Glutamatergic neuron (in vitro differentiated cells): ENCODE results near the gene C17orf67. TPM values are rescaled to one million over a fixed set of nuclear protein-coding genes. Genes with fewer than 3 reads are reported as not detected.

Source experiments
- DNase-seq: peaks from one replicate; pipeline ENCODE4 v3.0.0; 2022
- H3K27ac Mint-ChIP-seq: one replicate; pipeline ENCODE4 v1.8.0; 2020; ENCODE audit warnings: mild to moderate bottlenecking, mixed read lengths, inconsistent platforms; ENCODE audit not compliant: unreplicated experiment
- H3K27me3 Mint-ChIP-seq: one replicate; pipeline ENCODE4 v1.8.0; 2020; ENCODE audit warnings: mild to moderate bottlenecking, moderate library complexity, mixed read lengths, inconsistent platforms; ENCODE audit not compliant: unreplicated experiment
- H3K36me3 Mint-ChIP-seq: one replicate; pipeline ENCODE4 v1.8.0; 2020; ENCODE audit warnings: mild to moderate bottlenecking, mixed read lengths, inconsistent platforms; ENCODE audit not compliant: unreplicated experiment
- H3K4me1 Mint-ChIP-seq: one replicate; pipeline ENCODE4 v1.8.0; 2020; ENCODE audit warnings: mild to moderate bottlenecking, low read depth, mixed read lengths, inconsistent platforms; ENCODE audit not compliant: unreplicated experiment
- H3K4me3 Mint-ChIP-seq: one replicate; pipeline ENCODE4 v1.8.0; 2020; ENCODE audit warnings: mild to moderate bottlenecking, mixed read lengths, inconsistent platforms; ENCODE audit not compliant: unreplicated experiment
- H3K9me3 Mint-ChIP-seq: one replicate; pipeline ENCODE4 v1.8.0; 2020; ENCODE audit warnings: mild to moderate bottlenecking, moderate library complexity, mixed read lengths, inconsistent platforms; ENCODE audit not compliant: unreplicated experiment
- total RNA-seq: library from RNA; stranded (reverse); fragmentation: NEBNext Ultra II Directional; extraction: Animal tissue kit (Norgen Biotek cat#: 25700); gene quantifications from one replicate; pipeline ENCODE4 v1.2.1, GENCODE V29; 2021; ENCODE audit not compliant: unreplicated experiment
- TF ChIP-seq, protein P1 (sequence below): fragments of 200-600 bp; sonication (generic); IDR thresholded peaks from one replicate; pipeline ENCODE4 v1.5.0; 2021; ENCODE audit not compliant: partially characterized antibody, unreplicated experiment

The C17orf67 gene
- total RNA-seq, 1 donor from 2014 or later, result not detected

DNA sequence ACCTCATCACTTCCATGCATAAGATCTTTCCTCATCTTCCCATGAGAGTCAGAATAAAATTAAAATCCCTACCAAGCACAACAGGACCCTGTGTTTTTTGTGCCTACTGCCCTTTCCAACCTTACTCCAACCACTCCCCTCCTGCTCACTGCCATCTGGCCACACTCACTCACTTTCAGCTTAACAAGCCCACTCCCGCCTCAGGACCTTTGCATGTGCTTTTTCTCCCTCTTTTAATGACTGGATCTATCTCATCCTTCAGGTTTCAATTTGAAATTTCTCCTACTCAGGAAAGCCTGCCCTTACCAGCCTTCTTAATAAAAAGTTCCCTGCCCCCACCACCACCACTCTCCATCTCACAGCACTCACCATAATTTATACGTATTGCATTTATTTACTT is 14.7 kb downstream of the C17orf67 start:
- H3K27ac Mint-ChIP-seq, result no peak overlapping the region
- H3K4me1 Mint-ChIP-seq, result no peaks in the 10 kb centered on the region
- no peaks in the 10 kb centered on the region for H3K27me3 Mint-ChIP-seq
- TF ChIP-seq, protein P1, sequence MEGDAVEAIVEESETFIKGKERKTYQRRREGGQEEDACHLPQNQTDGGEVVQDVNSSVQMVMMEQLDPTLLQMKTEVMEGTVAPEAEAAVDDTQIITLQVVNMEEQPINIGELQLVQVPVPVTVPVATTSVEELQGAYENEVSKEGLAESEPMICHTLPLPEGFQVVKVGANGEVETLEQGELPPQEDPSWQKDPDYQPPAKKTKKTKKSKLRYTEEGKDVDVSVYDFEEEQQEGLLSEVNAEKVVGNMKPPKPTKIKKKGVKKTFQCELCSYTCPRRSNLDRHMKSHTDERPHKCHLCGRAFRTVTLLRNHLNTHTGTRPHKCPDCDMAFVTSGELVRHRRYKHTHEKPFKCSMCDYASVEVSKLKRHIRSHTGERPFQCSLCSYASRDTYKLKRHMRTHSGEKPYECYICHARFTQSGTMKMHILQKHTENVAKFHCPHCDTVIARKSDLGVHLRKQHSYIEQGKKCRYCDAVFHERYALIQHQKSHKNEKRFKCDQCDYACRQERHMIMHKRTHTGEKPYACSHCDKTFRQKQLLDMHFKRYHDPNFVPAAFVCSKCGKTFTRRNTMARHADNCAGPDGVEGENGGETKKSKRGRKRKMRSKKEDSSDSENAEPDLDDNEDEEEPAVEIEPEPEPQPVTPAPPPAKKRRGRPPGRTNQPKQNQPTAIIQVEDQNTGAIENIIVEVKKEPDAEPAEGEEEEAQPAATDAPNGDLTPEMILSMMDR, result no peak
- H3K4me3 Mint-ChIP-seq, result no peak overlapping the region
- peaks cover 3% of the 10 kb centered on the region for H3K9me3 Mint-ChIP-seq
- DNase-seq, result no peak
- H3K36me3 Mint-ChIP-seq, result no peaks in the 10 kb centered on the region

GRCh38 chr17:56817066-56817465 is 16.7 kb downstream of the C17orf67 start:
- H3K27me3 Mint-ChIP-seq, result no peaks in the 10 kb centered on the region
- no peak overlapping the region for H3K4me3 Mint-ChIP-seq
- TF ChIP-seq, protein P1, result no peak
- H3K9me3 Mint-ChIP-seq, result peaks cover 3% of the 10 kb centered on the region
- no peak for DNase-seq
- no peak overlapping the region for H3K27ac Mint-ChIP-seq
- H3K36me3 Mint-ChIP-seq, result no peaks in the 10 kb centered on the region
- H3K4me1 Mint-ChIP-seq, result no peaks in the 10 kb centered on the region

DNA sequence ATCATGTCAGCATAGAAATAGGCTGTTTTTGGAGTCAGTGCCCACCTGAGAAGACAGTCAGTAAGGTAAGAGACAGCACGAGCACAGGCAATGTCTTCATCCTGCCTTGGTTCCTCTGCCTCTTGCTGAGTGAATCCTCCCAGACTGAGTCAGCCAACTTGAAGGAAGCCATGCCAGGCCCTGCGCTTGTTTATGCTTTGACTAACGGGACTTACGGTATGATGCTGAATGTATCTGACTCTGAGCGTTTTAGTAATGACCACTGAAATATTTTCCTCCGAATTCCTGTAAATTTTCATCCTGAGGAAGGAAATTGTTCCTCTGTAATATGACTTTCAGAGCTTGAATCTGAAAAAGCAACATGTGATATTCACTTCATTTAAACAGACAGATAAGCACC is 18.0 kb downstream of the C17orf67 start:
- peaks cover 5% of the 10 kb centered on the region for H3K4me1 Mint-ChIP-seq
- no peak overlapping the region for H3K27ac Mint-ChIP-seq
- TF ChIP-seq, protein P1, result no peak
- no peaks in the 10 kb centered on the region for H3K27me3 Mint-ChIP-seq
- H3K36me3 Mint-ChIP-seq, result no peaks in the 10 kb centered on the region
- no peak for DNase-seq
- no peak overlapping the region for H3K4me3 Mint-ChIP-seq
- peaks cover 3% of the 10 kb centered on the region for H3K9me3 Mint-ChIP-seq

- Mint-ChIP-seq H3K27ac (no peak overlapping the region), H3K36me3 (no peaks in the 10 kb centered on the region), H3K4me1 (peaks cover 5% of the 10 kb centered on the region), H3K9me3 (no peaks in the 10 kb centered on the region), H3K4me3 (no peak overlapping the region), H3K27me3 (no peaks in the 10 kb centered on the region)
- no peak for DNase-seq
- TF ChIP-seq, protein P1, result no peak
Observed at GRCh38 chr17:56812901-56813388, 20.8 kb downstream of the C17orf67 start.

- peak overlapping the region; percentile 23 for H3K4me3 Mint-ChIP-seq
- H3K36me3 Mint-ChIP-seq, result no peaks in the 10 kb centered on the region
- TF ChIP-seq, protein P1, result no peak
- peaks cover 5% of the 10 kb centered on the region for H3K4me1 Mint-ChIP-seq
- no peaks in the 10 kb centered on the region for H3K27me3 Mint-ChIP-seq
- H3K27ac Mint-ChIP-seq, result no peak overlapping the region
- no peaks in the 10 kb centered on the region for H3K9me3 Mint-ChIP-seq
- DNase-seq, result no peak
Observed at GRCh38 chr17:56810891-56811775, 22.6 kb downstream of the C17orf67 start.
